SK-N-MC (cell line): Measurements from ENCODE around the gene P4HA3.

Experiments
- DNase-seq: peaks from one replicate; pipeline ENCODE4 v3.0.0-alpha.2; 2011; ENCODE audit warnings: low read depth, low spot score
- H3K27ac ChIP-seq: fragments of 200-600 bp; sonication (generic); 2 replicates; pipeline ENCODE4 v1.5.1; 2016; ENCODE audit warnings: mixed run types
- H3K36me3 ChIP-seq: fragments of 200-600 bp; sonication (generic); 2 replicates; pipeline ENCODE4 v1.6.1; 2017; ENCODE audit warnings: antibody characterized with exemption, low read length, mixed read lengths; ENCODE audit not compliant: insufficient read depth
- H3K4me3 ChIP-seq: fragments of 200-600 bp; sonication (generic); 2 replicates; pipeline ENCODE4 v1.5.1; 2016
- H3K9ac ChIP-seq: fragments of 200-600 bp; sonication (generic); 2 replicates; pipeline ENCODE4 v1.8.0; 2017; ENCODE audit warnings: mixed run types, mixed read lengths; ENCODE audit not compliant: insufficient read length
- H3K9me3 ChIP-seq: fragments of 200-600 bp; sonication (generic); 2 replicates; pipeline ENCODE4 v1.6.1; 2017; ENCODE audit warnings: low read depth, mild to moderate bottlenecking, antibody characterized with exemption, low read length, moderate library complexity, mixed read lengths
- EZH2 ChIP-seq: fragments of 200-600 bp; sonication (generic); IDR thresholded peaks from one replicate; pipeline ENCODE4 v1.6.1; 2017; ENCODE audit warnings: antibody characterized with exemption
- FOXP2 ChIP-seq: optimal IDR thresholded peaks from 2 replicates; pipeline ENCODE3; 2011; ENCODE audit warnings: mild to moderate bottlenecking, moderate library complexity; ENCODE audit not compliant: insufficient read depth; ENCODE audit errors: extremely low read length, control extremely low read depth
- POLR2AphosphoS5 ChIP-seq: IDR thresholded peaks from 2 replicates; pipeline ENCODE4 v1.6.1; 2012; ENCODE audit warnings: mild to moderate bottlenecking, low read depth, low read length, borderline replicate concordance

Gene P4HA3

GRCh38 chr11:74257959-74258553 is 53.4 kb downstream of the P4HA3 start:
- Histone ChIP-seq H3K36me3 (peaks cover 11% of the 10 kb centered on the region; the same call in 1 of the 2 replicates), H3K9me3 (no peaks in the 10 kb centered on the region), H3K9ac (no peak overlapping the region), H3K4me3 (no peak overlapping the region), H3K27ac (no peak overlapping the region)
- DNase-seq: no peak
- TF ChIP-seq POLR2AphosphoS5 (no peak), FOXP2 (no peak), EZH2 (no peak)

DNA sequence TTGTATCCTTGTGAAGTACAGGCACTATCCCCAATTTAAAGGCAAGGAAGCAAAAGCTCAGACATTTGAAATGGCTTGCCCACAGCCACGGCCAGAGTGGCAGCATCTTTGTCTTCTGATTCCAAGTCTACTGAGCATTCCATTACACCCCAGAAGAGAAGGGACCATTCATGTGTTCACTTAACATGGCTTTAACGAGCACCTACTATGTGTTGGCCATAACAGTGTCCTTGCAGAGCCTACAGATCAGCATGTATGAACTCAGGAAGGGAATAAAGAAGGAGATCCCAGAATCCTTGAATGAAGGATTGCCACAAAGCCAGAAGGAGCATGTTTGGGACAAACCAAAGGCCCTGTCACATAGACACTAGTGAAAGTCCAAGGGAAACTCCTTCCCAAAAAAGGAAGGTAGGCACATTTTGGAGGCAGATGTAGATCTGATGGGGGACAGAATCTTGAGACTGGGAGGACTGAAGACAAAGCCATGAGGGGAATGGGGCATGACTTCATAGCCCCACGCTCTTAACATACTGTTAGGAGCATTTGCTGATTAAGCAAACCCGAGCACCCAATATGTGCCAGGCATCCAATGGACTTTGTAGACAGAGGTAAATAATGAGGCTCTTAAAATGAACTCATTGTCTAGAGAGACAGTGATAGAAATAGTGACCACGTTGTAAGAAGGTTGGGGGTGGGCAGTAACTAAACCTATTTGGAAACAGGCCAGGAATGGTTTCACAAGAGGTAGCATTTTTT is 54.9 kb downstream of the P4HA3 start:
- peaks cover 11% of the 10 kb centered on the region; the same call in 1 of the 2 replicates for H3K36me3 ChIP-seq

DNA sequence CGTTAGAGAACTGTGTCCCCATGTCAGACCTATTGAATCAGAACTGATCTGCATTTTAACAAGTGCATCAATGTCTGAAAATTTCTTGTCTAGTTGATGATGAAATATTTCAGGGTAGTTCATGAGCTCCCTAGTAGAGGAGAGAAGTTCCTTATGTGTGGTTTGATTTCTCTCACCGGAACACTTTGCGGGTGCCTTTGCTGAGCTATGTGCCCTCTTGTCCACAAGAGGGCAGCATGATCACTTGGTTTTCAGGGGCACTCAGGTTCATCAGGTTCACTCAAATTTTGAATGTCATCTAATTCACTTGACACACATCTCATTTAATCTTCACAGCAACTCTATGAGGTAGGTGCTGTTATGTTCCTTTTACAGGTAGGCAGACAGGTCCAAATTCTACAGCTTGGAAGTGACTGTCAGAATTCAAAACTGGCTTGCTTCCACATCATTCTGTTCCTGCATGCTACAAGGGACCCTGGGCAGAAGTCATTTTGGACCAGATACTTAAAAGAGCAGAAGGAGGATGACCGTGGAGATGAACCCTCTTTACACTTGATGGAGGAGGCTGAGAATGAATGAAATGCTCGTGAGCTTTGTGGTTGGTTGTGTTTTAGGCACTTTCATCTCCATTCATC is 55.6 kb downstream of the P4HA3 start:
- peak; percentile 51 for DNase-seq
- no peak for TF ChIP-seq EZH2
- no peak for TF ChIP-seq POLR2AphosphoS5
- no peak for TF ChIP-seq FOXP2
- Histone ChIP-seq H3K9me3 (no peaks in the 10 kb centered on the region), H3K36me3 (peaks cover 16% of the 10 kb centered on the region), H3K4me3 (no peak overlapping the region), H3K27ac (no peak overlapping the region), H3K9ac (no peak overlapping the region)

More for the DNA sequence above, 54.9 kb downstream of the P4HA3 start:
- no peak overlapping the region for H3K9ac ChIP-seq
- no peak for DNase-seq
- H3K4me3 ChIP-seq: no peak overlapping the region
- no peaks in the 10 kb centered on the region for H3K9me3 ChIP-seq
- H3K27ac ChIP-seq: no peak overlapping the region
- no peak for TF ChIP-seq EZH2
- no peak for TF ChIP-seq POLR2AphosphoS5
- TF ChIP-seq FOXP2: no peak

DNA sequence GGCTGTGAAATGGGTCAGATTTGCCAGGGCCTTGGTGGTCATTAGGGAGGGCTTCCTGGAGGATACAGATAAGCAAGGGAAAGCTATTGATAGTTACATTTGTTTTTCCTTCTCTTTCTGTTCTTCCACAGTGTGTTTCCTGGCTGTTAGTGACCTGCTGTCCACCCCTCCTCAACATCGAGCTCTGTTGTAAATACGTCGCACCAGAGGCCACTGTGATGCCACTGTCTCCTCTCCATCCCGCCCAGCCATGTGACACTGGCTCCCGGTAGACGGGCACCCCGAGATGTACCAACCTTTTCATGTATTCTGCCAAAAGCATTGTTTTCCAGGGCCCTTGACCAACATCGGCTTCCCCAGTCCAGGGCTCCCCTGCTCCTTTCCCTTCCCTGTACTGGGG is 58.1 kb downstream of the P4HA3 start:
- H3K9me3 ChIP-seq: no peaks in the 10 kb centered on the region
- H3K27ac ChIP-seq: no peak overlapping the region
- peaks cover 30% of the 10 kb centered on the region for H3K36me3 ChIP-seq
- DNase-seq: no peak
- H3K4me3 ChIP-seq: no peak overlapping the region
- H3K9ac ChIP-seq: no peak overlapping the region
- TF ChIP-seq EZH2 (no peak), POLR2AphosphoS5 (no peak), FOXP2 (no peak)

DNA sequence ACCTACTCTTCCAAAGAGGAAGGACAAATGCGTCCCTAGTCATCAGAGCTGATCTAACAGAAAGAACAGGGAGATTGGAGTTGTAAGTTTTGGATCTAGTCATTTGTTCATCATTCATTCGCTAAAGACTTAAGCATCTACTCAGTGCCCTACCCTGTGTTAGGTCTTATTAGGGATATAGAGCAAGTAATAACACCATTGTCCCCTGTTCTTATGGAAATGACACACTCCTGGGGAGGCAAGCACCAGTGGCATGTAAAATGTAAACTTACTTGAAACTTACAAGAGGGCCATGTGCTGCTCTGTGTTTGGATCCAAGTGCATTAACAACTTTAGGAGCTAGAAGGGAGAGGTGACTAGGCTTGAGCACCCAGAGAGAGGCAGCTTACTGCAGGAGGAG is 61.9 kb downstream of the P4HA3 start:
- H3K9me3 ChIP-seq: no peaks in the 10 kb centered on the region
- no peak for DNase-seq
- peaks cover 49% of the 10 kb centered on the region for H3K36me3 ChIP-seq
- TF ChIP-seq POLR2AphosphoS5: no peak
- no peak for TF ChIP-seq FOXP2
- H3K4me3 ChIP-seq: no peak overlapping the region
- H3K9ac ChIP-seq: no peak overlapping the region
- H3K27ac ChIP-seq: no peak overlapping the region

GRCh38 chr11:74248469-74248868 is 63.0 kb downstream of the P4HA3 start:
- no peak overlapping the region for H3K27ac ChIP-seq
- no peak overlapping the region for H3K9ac ChIP-seq
- peaks cover 40% of the 10 kb centered on the region for H3K36me3 ChIP-seq
- H3K4me3 ChIP-seq: no peak overlapping the region
- H3K9me3 ChIP-seq: no peaks in the 10 kb centered on the region
- no peak for DNase-seq
- TF ChIP-seq POLR2AphosphoS5 (no peak), FOXP2 (no peak), EZH2 (no peak)

- Histone ChIP-seq H3K9ac (no peak overlapping the region), H3K4me3 (no peak overlapping the region), H3K9me3 (no peaks in the 10 kb centered on the region), H3K36me3 (peaks cover 64% of the 10 kb centered on the region), H3K27ac (no peak overlapping the region)
- TF ChIP-seq EZH2: no peak
- TF ChIP-seq POLR2AphosphoS5: no peak
- TF ChIP-seq FOXP2: no peak
- DNase-seq: no peak
These were observed 73.2 kb downstream of the P4HA3 start for GRCh38 chr11:74238243-74238642.

- DNase-seq: no peak
- Histone ChIP-seq H3K4me3 (no peak overlapping the region), H3K36me3 (peaks cover 62% of the 10 kb centered on the region), H3K9me3 (no peaks in the 10 kb centered on the region), H3K27ac (no peak overlapping the region), H3K9ac (no peak overlapping the region)
- TF ChIP-seq EZH2: no peak
- TF ChIP-seq FOXP2: no peak
- TF ChIP-seq POLR2AphosphoS5: no peak
These were observed 73.9 kb downstream of the P4HA3 start for GRCh38 chr11:74237541-74237940.
